Endodermal cell (in vitro differentiated cells): ENCODE data around the gene PLXNA2. TPM values are rescaled to one million over a fixed set of nuclear protein-coding genes. Genes with fewer than 3 reads are reported as not detected.
A peak's percentile ranks its signal among the peaks of the same experiment; 100 is the strongest.

Experiments used
- DNase-seq: peaks from one replicate; pipeline ENCODE4 v3.0.0-alpha.2; 2017
- H3K27ac ChIP-seq: 2 replicates; pipeline ENCODE4 v1.5.1; 2013; ENCODE audit warnings: mild to moderate bottlenecking, low read depth, low read length, moderate library complexity
- H3K27me3 ChIP-seq: 2 replicates; pipeline ENCODE4 v1.6.1; 2013; ENCODE audit warnings: mild to moderate bottlenecking, low read length, moderate library complexity; ENCODE audit not compliant: insufficient read depth, control insufficient read depth, poor library complexity, severe bottlenecking
- H3K36me3 ChIP-seq: 2 replicates; pipeline ENCODE4 v1.7.0; 2013; ENCODE audit warnings: mild to moderate bottlenecking, low read length, moderate library complexity; ENCODE audit not compliant: control insufficient read depth, insufficient read depth
- H3K4me1 ChIP-seq: one replicate; pipeline ENCODE4 v1.7.0; 2013; ENCODE audit warnings: low read length; ENCODE audit not compliant: control insufficient read depth, insufficient read depth
- H3K4me3 ChIP-seq: 2 replicates; pipeline ENCODE4 v1.5.1; 2013; ENCODE audit warnings: mild to moderate bottlenecking, low read length, moderate library complexity
- H3K9ac ChIP-seq: 2 replicates; pipeline ENCODE4 v1.6.1; 2013; ENCODE audit warnings: mild to moderate bottlenecking, low read length, moderate library complexity; ENCODE audit not compliant: poor library complexity, severe bottlenecking; ENCODE audit errors: extremely low read depth
- H3K9me3 ChIP-seq: 2 replicates; pipeline ENCODE4 v1.6.1; 2013; ENCODE audit warnings: mild to moderate bottlenecking, low read length, moderate library complexity; ENCODE audit not compliant: control insufficient read depth
- H3K27ac Mint-ChIP-seq: 2 replicates; pipeline ENCODE4 v1.8.0; 2020; ENCODE audit warnings: mixed read lengths
- H3K27me3 Mint-ChIP-seq: 2 replicates; pipeline ENCODE4 v1.8.0; 2021; ENCODE audit warnings: mild to moderate bottlenecking, mixed read lengths; ENCODE audit not compliant: insufficient read depth
- H3K36me3 Mint-ChIP-seq: 2 replicates; pipeline ENCODE4 v1.8.0; 2020; ENCODE audit warnings: low read depth, mixed read lengths
- H3K4me1 Mint-ChIP-seq: 2 replicates; pipeline ENCODE4 v1.8.0; 2020; ENCODE audit warnings: mixed read lengths
- H3K4me3 Mint-ChIP-seq: 2 replicates; pipeline ENCODE4 v1.8.0; 2020; ENCODE audit warnings: mild to moderate bottlenecking, moderate library complexity, mixed read lengths
- H3K9me3 Mint-ChIP-seq: 2 replicates; pipeline ENCODE4 v1.8.0; 2020; ENCODE audit warnings: mild to moderate bottlenecking, mixed read lengths
- WGBS, 2 experiments: methylation state at CpG; one replicate each; pipeline versions ENCODE4 v1.1.5 to v1.1.7; 2013; ENCODE audit warnings: missing lambda C conversion rate in 2 of 2, mixed read lengths in 1 of 2; ENCODE audit not compliant: insufficient coverage in 1 of 2, insufficient read length in 1 of 2; 5-methylcytosine and 5-hydroxymethylcytosine counted together
- total RNA-seq, 2 donors: library from RNA; stranded (reverse); fragmentation: NEBNext Ultra II Directional in 1 of 2; extraction: Animal tissue kit (Norgen Biotek cat#: 25700) in 1 of 2; gene quantifications; 2 replicates in 1 of 2; 3 replicates in 1 of 2; pipeline ENCODE4 v1.2.1, GENCODE V29; 2021
- TF ChIP-seq, protein P1 (sequence below): fragments of 200-600 bp; sonication (generic); conservative IDR thresholded peaks from 2 replicates; pipeline ENCODE4 v1.5.0; 2021; ENCODE audit warnings: antibody characterized with exemption, mild to moderate bottlenecking

The PLXNA2 gene
- total RNA-seq, 2 donors from 2014 or later = 61.2 to 86.1 TPM

- Histone ChIP-seq H3K9ac (no peak overlapping the region), H3K36me3 (no peaks in the 10 kb centered on the region), H3K27me3 (no peaks in the 10 kb centered on the region), H3K9me3 (peaks cover 7% of the 10 kb centered on the region), H3K4me1 (no peaks in the 10 kb centered on the region), H3K27ac (no peak overlapping the region), H3K4me3 (no peak overlapping the region)
- Mint-ChIP-seq H3K27ac (no peak overlapping the region), H3K4me3 (no peak overlapping the region), H3K4me1 (peaks cover 6% of the 10 kb centered on the region), H3K9me3 (no peaks in the 10 kb centered on the region), H3K27me3 (peaks cover 14% of the 10 kb centered on the region), H3K36me3 (no peaks in the 10 kb centered on the region)
- DNase-seq = no peak
- TF ChIP-seq, protein P1, sequence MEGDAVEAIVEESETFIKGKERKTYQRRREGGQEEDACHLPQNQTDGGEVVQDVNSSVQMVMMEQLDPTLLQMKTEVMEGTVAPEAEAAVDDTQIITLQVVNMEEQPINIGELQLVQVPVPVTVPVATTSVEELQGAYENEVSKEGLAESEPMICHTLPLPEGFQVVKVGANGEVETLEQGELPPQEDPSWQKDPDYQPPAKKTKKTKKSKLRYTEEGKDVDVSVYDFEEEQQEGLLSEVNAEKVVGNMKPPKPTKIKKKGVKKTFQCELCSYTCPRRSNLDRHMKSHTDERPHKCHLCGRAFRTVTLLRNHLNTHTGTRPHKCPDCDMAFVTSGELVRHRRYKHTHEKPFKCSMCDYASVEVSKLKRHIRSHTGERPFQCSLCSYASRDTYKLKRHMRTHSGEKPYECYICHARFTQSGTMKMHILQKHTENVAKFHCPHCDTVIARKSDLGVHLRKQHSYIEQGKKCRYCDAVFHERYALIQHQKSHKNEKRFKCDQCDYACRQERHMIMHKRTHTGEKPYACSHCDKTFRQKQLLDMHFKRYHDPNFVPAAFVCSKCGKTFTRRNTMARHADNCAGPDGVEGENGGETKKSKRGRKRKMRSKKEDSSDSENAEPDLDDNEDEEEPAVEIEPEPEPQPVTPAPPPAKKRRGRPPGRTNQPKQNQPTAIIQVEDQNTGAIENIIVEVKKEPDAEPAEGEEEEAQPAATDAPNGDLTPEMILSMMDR = no peak
- WGBS, 2 experiments = 83 to 93% methylated on average over 2 to 4 of the region's 4 CpGs
Measured at GRCh38 chr1:208000504-208000903, 243.7 kb downstream of the PLXNA2 start.

GRCh38 chr1:207999972-208000371, 244.2 kb downstream of the PLXNA2 start:
- Histone ChIP-seq H3K9ac (no peak overlapping the region), H3K27me3 (no peaks in the 10 kb centered on the region), H3K4me1 (no peaks in the 10 kb centered on the region), H3K36me3 (no peaks in the 10 kb centered on the region), H3K27ac (no peak overlapping the region), H3K9me3 (peaks cover 7% of the 10 kb centered on the region), H3K4me3 (no peak overlapping the region)
- Mint-ChIP-seq H3K27ac (no peak overlapping the region), H3K9me3 (no peaks in the 10 kb centered on the region), H3K4me1 (peaks cover 6% of the 10 kb centered on the region), H3K27me3 (peaks cover 14% of the 10 kb centered on the region), H3K4me3 (no peak overlapping the region), H3K36me3 (no peaks in the 10 kb centered on the region)
- DNase-seq = peak; percentile 12
- TF ChIP-seq, protein P1 = no peak

GRCh38 chr1:207999274-207999915, 244.8 kb downstream of the PLXNA2 start:
- Histone ChIP-seq H3K4me3 (no peak overlapping the region), H3K4me1 (no peaks in the 10 kb centered on the region), H3K9ac (no peak overlapping the region), H3K27me3 (no peaks in the 10 kb centered on the region), H3K9me3 (peaks cover 7% of the 10 kb centered on the region), H3K27ac (no peak overlapping the region), H3K36me3 (no peaks in the 10 kb centered on the region)
- no peak overlapping the region for H3K4me3 Mint-ChIP-seq
- no peak overlapping the region for H3K27ac Mint-ChIP-seq
- peaks cover 14% of the 10 kb centered on the region for H3K27me3 Mint-ChIP-seq
- peak; percentile 20 for DNase-seq
- H3K4me1 Mint-ChIP-seq = peaks cover 6% of the 10 kb centered on the region
- TF ChIP-seq, protein P1 = peak; percentile 22
- no peaks in the 10 kb centered on the region for H3K9me3 Mint-ChIP-seq
- H3K36me3 Mint-ChIP-seq = no peaks in the 10 kb centered on the region
- 85 to 89% methylated on average over 2 to 3 of the region's 3 CpGs for WGBS, 2 experiments
